Neuronal stem cell (in vitro differentiated cells): ENCODE results near the gene SAMD15.
"Not testable (repeated sequence)": the region's sequence is repeated elsewhere in the genome, so short reads cannot be mapped to it uniquely, and the experiment has no call there.

Experiments used
- DNase-seq: peaks from one replicate; pipeline ENCODE4 v3.0.0-alpha.2; 2013; ENCODE audit warnings: low spot score
- H2AFZ ChIP-seq: one replicate; pipeline ENCODE4 v1.6.1; 2013; ENCODE audit warnings: mild to moderate bottlenecking, low read length, inconsistent platforms
- H2AK5ac ChIP-seq: 2 replicates; pipeline ENCODE4 v1.6.1; 2013; ENCODE audit warnings: low read depth, mild to moderate bottlenecking, inconsistent platforms, low read length, moderate library complexity, mixed read lengths
- H2BK120ac ChIP-seq: 2 replicates; pipeline ENCODE4 v1.6.1; 2013; ENCODE audit warnings: low read depth, mild to moderate bottlenecking, inconsistent platforms, low read length, moderate library complexity, mixed read lengths
- H2BK12ac ChIP-seq: one replicate; pipeline ENCODE4 v1.6.1; 2013; ENCODE audit warnings: low read length, inconsistent platforms
- H2BK15ac ChIP-seq: 2 replicates; pipeline ENCODE4 v1.6.1; 2013; ENCODE audit warnings: mild to moderate bottlenecking, low read length, inconsistent platforms, mixed read lengths
- H2BK5ac ChIP-seq: one replicate; pipeline ENCODE4 v1.6.1; 2013; ENCODE audit warnings: inconsistent platforms, mild to moderate bottlenecking, low read length, moderate library complexity
- H3K14ac ChIP-seq: one replicate; pipeline ENCODE4 v1.6.1; 2013; ENCODE audit warnings: low read length, inconsistent platforms
- H3K18ac ChIP-seq: 2 replicates; pipeline ENCODE4 v1.6.1; 2013; ENCODE audit warnings: low read length, inconsistent platforms
- H3K23ac ChIP-seq: 2 replicates; pipeline ENCODE4 v1.6.1; 2013; ENCODE audit warnings: low read depth, mild to moderate bottlenecking, mixed read lengths, low read length, inconsistent platforms; ENCODE audit not compliant: poor library complexity
- H3K27ac ChIP-seq: replicated peaks from 3 replicates; pipeline ENCODE4 v1.5.1; 2013; ENCODE audit warnings: low read length, inconsistent platforms
- H3K27me3 ChIP-seq, 3 experiments: 2 replicates each; pipeline ENCODE4 v1.6.1; 2013; ENCODE audit warnings: low read length in 3 of 3, mild to moderate bottlenecking in 2 of 3, inconsistent platforms in 1 of 3, low read depth in 1 of 3, mixed read lengths in 1 of 3, moderate library complexity in 1 of 3; ENCODE audit not compliant: control insufficient read depth in 3 of 3, insufficient read depth in 3 of 3
- H3K36me3 ChIP-seq, 2 donors: replicated peaks in 1 of 2; 2 replicates each; pipeline ENCODE4 v1.6.1; 2013; ENCODE audit warnings: low read length in 2 of 2; ENCODE audit not compliant: control insufficient read depth in 2 of 2, insufficient read depth in 2 of 2
- H3K4ac ChIP-seq: 2 replicates; pipeline ENCODE4 v1.6.1; 2013; ENCODE audit warnings: inconsistent platforms, mild to moderate bottlenecking, low read length, moderate library complexity
- H3K4me1 ChIP-seq, 2 donors: 1 replicate in 1 of 2; 2 replicates in 1 of 2; pipeline ENCODE4 v1.6.1; 2013; ENCODE audit warnings: low read length in 2 of 2, low read depth in 1 of 2; ENCODE audit not compliant: control insufficient read depth in 2 of 2, insufficient read depth in 1 of 2
- H3K4me2 ChIP-seq: one replicate; pipeline ENCODE4 v1.6.1; 2013; ENCODE audit warnings: mild to moderate bottlenecking, low read length, inconsistent platforms; ENCODE audit not compliant: insufficient read depth, poor library complexity, severe bottlenecking
- H3K4me3 ChIP-seq, 2 donors: 2 replicates each; pipeline ENCODE4 v1.5.1; 2013; ENCODE audit warnings: low read length in 2 of 2, mild to moderate bottlenecking in 2 of 2, inconsistent platforms in 1 of 2, moderate library complexity in 1 of 2
- H3K79me1 ChIP-seq: one replicate; pipeline ENCODE4 v1.6.1; 2013; ENCODE audit warnings: low read depth, mild to moderate bottlenecking, inconsistent platforms, low read length, moderate library complexity
- H3K9ac ChIP-seq: one replicate; pipeline ENCODE4 v1.6.1; 2013; ENCODE audit warnings: mild to moderate bottlenecking, low read depth, low read length, inconsistent platforms; ENCODE audit not compliant: poor library complexity
- H3K9me3 ChIP-seq, 2 donors: replicated peaks in 1 of 2; 2 replicates each; pipeline versions ENCODE3 to v1.6.1; 2013; ENCODE audit warnings: low read length in 2 of 2, mild to moderate bottlenecking in 2 of 2, inconsistent platforms in 1 of 2, low read depth in 1 of 2, mixed read lengths in 1 of 2, moderate library complexity in 1 of 2; ENCODE audit not compliant: control insufficient read depth in 2 of 2, insufficient read depth in 1 of 2
- H4K8ac ChIP-seq: one replicate; pipeline ENCODE4 v1.6.1; 2013; ENCODE audit warnings: low read depth, mild to moderate bottlenecking, inconsistent platforms, low read length, moderate library complexity
- H4K91ac ChIP-seq: one replicate; pipeline ENCODE4 v1.6.1; 2013; ENCODE audit warnings: low read length, low read depth, mild to moderate bottlenecking, inconsistent platforms; ENCODE audit not compliant: poor library complexity
- WGBS, 2 donors: extraction: QIAGEN DNeasy Blood & Tissue Kit; methylation state at CpG; one replicate each; pipeline ENCODE4 v1.1.7; 2013; ENCODE audit warnings: missing lambda C conversion rate in 2 of 2, mixed read lengths in 1 of 2; ENCODE audit not compliant: insufficient read length in 2 of 2, insufficient replicate concordance in 1 of 2; ENCODE audit errors: extremely low coverage in 2 of 2; 5-methylcytosine and 5-hydroxymethylcytosine counted together

Gene SAMD15

GRCh38 chr14:77406718-77407117 lies 29.5 kb downstream of the SAMD15 start:
- H2BK120ac ChIP-seq: no peak overlapping the region
- no peak for DNase-seq
- no peak overlapping the region for H4K91ac ChIP-seq
- no peak overlapping the region for H4K8ac ChIP-seq
- H2BK5ac ChIP-seq: no peak overlapping the region
- no peak overlapping the region for H2BK15ac ChIP-seq
- H3K23ac ChIP-seq: no peak overlapping the region
- no peaks in the 10 kb centered on the region for H3K4me1 ChIP-seq
- no peaks in the 10 kb centered on the region for H3K36me3 ChIP-seq
- H3K9me3 ChIP-seq: no peaks in the 10 kb centered on the region
- H3K79me1 ChIP-seq: no peaks in the 10 kb centered on the region
- H3K27me3 ChIP-seq: no peaks in the 10 kb centered on the region
- H2BK12ac ChIP-seq: no peak overlapping the region
- no peak overlapping the region for H3K4me2 ChIP-seq
- no peak overlapping the region for H2AFZ ChIP-seq
- no peak overlapping the region for H3K27ac ChIP-seq
- no peak overlapping the region for H3K14ac ChIP-seq
- no CpG with 5 or more reads among the region's 6 CpGs for WGBS, 2 donors
- no peak overlapping the region for H3K18ac ChIP-seq
- no peak overlapping the region for H2AK5ac ChIP-seq
- no peak overlapping the region for H3K9ac ChIP-seq
- no peak overlapping the region for H3K4ac ChIP-seq
- no peak overlapping the region for H3K4me3 ChIP-seq

- no peak overlapping the region for H3K4me3 ChIP-seq
- no peaks in the 10 kb centered on the region for H3K4me1 ChIP-seq
- no peak overlapping the region for H3K23ac ChIP-seq
- no peak overlapping the region for H2BK15ac ChIP-seq
- no peak overlapping the region for H3K18ac ChIP-seq
- H3K14ac ChIP-seq: no peak overlapping the region
- H3K9me3 ChIP-seq: no peaks in the 10 kb centered on the region
- no peak overlapping the region for H2BK12ac ChIP-seq
- H3K27me3 ChIP-seq: no peaks in the 10 kb centered on the region
- H3K36me3 ChIP-seq: no peaks in the 10 kb centered on the region
- H3K79me1 ChIP-seq: no peaks in the 10 kb centered on the region
- H2BK120ac ChIP-seq: no peak overlapping the region
- H2AK5ac ChIP-seq: no peak overlapping the region
- H3K27ac ChIP-seq: no peak overlapping the region
- H3K4me2 ChIP-seq: no peak overlapping the region
- no peak overlapping the region for H2AFZ ChIP-seq
- no peak overlapping the region for H2BK5ac ChIP-seq
- WGBS, 2 donors: no CpG with 5 or more reads among the region's 2 CpGs
- H3K9ac ChIP-seq: no peak overlapping the region
- no peak overlapping the region for H3K4ac ChIP-seq
- H4K91ac ChIP-seq: no peak overlapping the region
- no peak for DNase-seq
- no peak overlapping the region for H4K8ac ChIP-seq
Observed at GRCh38 chr14:77407158-77407557, 30.0 kb downstream of the SAMD15 start.

- Histone ChIP-seq H3K9ac (no peak overlapping the region), H2AK5ac (no peak overlapping the region), H3K27ac (no peak overlapping the region), H3K79me1 (no peaks in the 10 kb centered on the region), H4K8ac (no peak overlapping the region), H4K91ac (no peak overlapping the region), H2BK120ac (no peak overlapping the region), H3K27me3 (no peaks in the 10 kb centered on the region), H3K18ac (no peak overlapping the region), H2BK15ac (no peak overlapping the region), H3K4me3 (no peak overlapping the region), H3K9me3 (no peaks in the 10 kb centered on the region), H3K4me2 (no peak overlapping the region), H2BK5ac (no peak overlapping the region), H3K4ac (no peak overlapping the region), H3K14ac (no peak overlapping the region), H3K36me3 (no peaks in the 10 kb centered on the region), H2BK12ac (no peak overlapping the region), H3K23ac (no peak overlapping the region), H3K4me1 (no peaks in the 10 kb centered on the region), H2AFZ (peak overlapping the region; percentile 65)
- no CpG with 5 or more reads among the region's 3 CpGs for WGBS, 2 donors
- DNase-seq: no peak
Observed at GRCh38 chr14:77409131-77409533, 32.0 kb downstream of the SAMD15 start.

GRCh38 chr14:77415403-77416030 lies 38.3 kb downstream of the SAMD15 start:
- H2BK5ac ChIP-seq, H3K4ac ChIP-seq, H3K23ac ChIP-seq, DNase-seq, H3K4me2 ChIP-seq, H2AFZ ChIP-seq, H3K27me3 ChIP-seq, H2BK15ac ChIP-seq, H3K79me1 ChIP-seq, H3K4me1 ChIP-seq, H4K91ac ChIP-seq, H3K9ac ChIP-seq, H3K4me3 ChIP-seq, H3K18ac ChIP-seq, H2BK120ac ChIP-seq, H3K27ac ChIP-seq, H3K36me3 ChIP-seq, H2BK12ac ChIP-seq, H3K14ac ChIP-seq, H2AK5ac ChIP-seq, H4K8ac ChIP-seq: not testable (repeated sequence)
- no CpG with 5 or more reads among the region's 10 CpGs for WGBS, 2 donors
- H3K9me3 ChIP-seq: peaks cover 0 to 15% of the 10 kb centered on the region in 2 donors
